Melanocyte of skin (primary cell): ENCODE data around the gene CDCA8. TPM values are rescaled to one million over a fixed set of nuclear protein-coding genes. Genes with fewer than 3 reads are reported as not detected.

Experiments
- small RNA-seq, 2 donors: library from RNA; depleted of rRNA; stranded (forward); fragments of <200 nt; gene quantifications; one replicate each; pipeline ENCODE3, GENCODE V24; 2012
- total RNA-seq, 2 donors: library from RNA; depleted of rRNA; stranded (reverse); fragments of >200 nt; gene quantifications; 2 replicates each; pipeline ENCODE4 v1.2.3, GENCODE V29; 2012

Gene CDCA8
- total RNA-seq: 10 to 100 TPM in 1 of 2 donors, 1 to 10 TPM in 1; 9.6 to 24.3 TPM

GRCh38 chr1:37692078-37692833, at the start of gene CDCA8:
Gene CDCA8 (plus strand): TSS chr1:37692516. CDS start chr1:37692691, 175 bp downstream.

Small RNA genes within 50 kb of the gene (small RNA-seq; reads per million reads assigned to genes)
- gene RF00019: 0 reads per million in 2 donors

Other genes starting within 250 kb of the CDCA8 start
- gene ZC3H12A, start 217.9 kb upstream of the CDCA8 start, total RNA-seq: 10 to 100 TPM in 1 of 2 donors, 1 to 10 TPM in 1; 3.7 to 15.8 TPM
- 10 to 100 TPM; 45.0 to 54.7 TPM for gene MEAF6, start 177.8 kb upstream of the CDCA8 start, total RNA-seq
- 1 to 10 TPM; 6.2 to 9.3 TPM for gene SNIP1, start 138.2 kb upstream of the CDCA8 start, total RNA-seq
- gene DNALI1, start 135.6 kb upstream of the CDCA8 start, total RNA-seq: 1 to 10 TPM; 3.4 to 6.0 TPM
- gene GNL2, start 96.6 kb upstream of the CDCA8 start, total RNA-seq: 10 to 100 TPM; 65.4 to 73.6 TPM
- gene RSPO1, start 57.6 kb upstream of the CDCA8 start, total RNA-seq: not detected
- not detected for gene EPHA10, start 72.6 kb downstream of the CDCA8 start, total RNA-seq
- gene MANEAL, start 101.3 kb downstream of the CDCA8 start, total RNA-seq: 1 to 10 TPM in 1 of 2 donors, under 1 TPM in 1; 1.00 to 1.4 TPM
- 10 to 100 TPM; 12.0 TPM for gene C1orf122, start 115.3 kb downstream of the CDCA8 start, total RNA-seq
- 10 to 100 TPM; 18.9 to 42.0 TPM for gene YRDC, start 115.7 kb downstream of the CDCA8 start, total RNA-seq
- 1 to 10 TPM; 4.1 to 4.7 TPM for gene MTF1, start 167.1 kb downstream of the CDCA8 start, total RNA-seq